COR-L47 (cell line): ENCODE measurements around the gene PER3.

Experiments
- DNase-seq: peaks from one replicate; lab custom pipeline; 2025; lab: John Stamatoyannopoulos, UW

Gene PER3

GRCh38 chr1:7871136-7871535 is 87.0 kb downstream of the PER3 start:
- DNase-seq = no peak

- no peak for DNase-seq
Measured at GRCh38 chr1:7873801-7874795, 90.0 kb downstream of the PER3 start.

GRCh38 chr1:7878027-7878426 is 93.9 kb downstream of the PER3 start:
- no peak for DNase-seq

- DNase-seq = no peak
Measured at GRCh38 chr1:7879228-7879627, 95.1 kb downstream of the PER3 start.

- DNase-seq = no peak
Measured at GRCh38 chr1:7884757-7885156, 100.7 kb downstream of the PER3 start.

GRCh38 chr1:7885513-7886404 is 101.7 kb downstream of the PER3 start:
- no peak for DNase-seq

GRCh38 chr1:7886405-7886745 is 102.3 kb downstream of the PER3 start:
- DNase-seq = peak; percentile 81

- DNase-seq = no peak
Measured at GRCh38 chr1:7888248-7889081, 104.4 kb downstream of the PER3 start.

GRCh38 chr1:7890853-7891252 is 106.8 kb downstream of the PER3 start:
- no peak for DNase-seq

GRCh38 chr1:7891804-7892203 is 107.7 kb downstream of the PER3 start:
- DNase-seq = no peak

GRCh38 chr1:7893529-7894180 is 109.6 kb downstream of the PER3 start:
- no peak for DNase-seq
